MM.1S (cell line): ENCODE results near the gene FOLR3.

Source experiments
- CTCF ChIP-seq: fragments of 300-600 bp; sonication (generic); IDR thresholded peaks from 2 replicates; pipeline ENCODE4 v1.5.1; 2016; ENCODE audit warnings: antibody characterized with exemption, low read length, mixed read lengths
- EZH2 ChIP-seq: fragments of 300-600 bp; sonication (generic); optimal IDR thresholded peaks from 2 replicates; pipeline ENCODE3; 2017; ENCODE audit warnings: low read depth, mild to moderate bottlenecking, antibody characterized with exemption, low read length, mixed read lengths
- EZH2phosphoT487 ChIP-seq: fragments of 300-600 bp; sonication (generic); IDR thresholded peaks from 2 replicates; pipeline ENCODE4 v1.6.1; 2018; ENCODE audit warnings: antibody characterized with exemption, low read length

- no peak for TF ChIP-seq CTCF
- no peak for TF ChIP-seq EZH2phosphoT487
- TF ChIP-seq EZH2 = no peak
Measured at GRCh38 chr11:72146625-72147024, 11.1 kb downstream of the FOLR3 start.
